Measurements from ENCODE around the gene HEATR5A. TPM values are rescaled to one million over a fixed set of nuclear protein-coding genes. Genes with fewer than 3 reads are reported as not detected.

Gene HEATR5A
- total and polyA plus RNA-seq, 9 of the 15 experiments (the other 6 are each of a cell fraction or from before 2014, with no cell fraction given) = 8.0 to 50.9 (median 23.0) TPM

- no peak for TF ChIP-seq CTCFL (IDR thresholded peaks at IDR 0.05; ENCODE audit: borderline replicate concordance, insufficient read depth, low read depth, low read length, poor library complexity, severe bottlenecking)
- TF ChIP-seq SMAD1 (IDR thresholded peaks at IDR 0.05; ENCODE audit: low read depth, low read length, partially characterized antibody) = peak; percentile 3
- TF ChIP-seq PHTF2 (CRISPR knock-in tag; IDR thresholded peaks at IDR 0.05) = no peak
- TF ChIP-seq SMARCB1 (IDR thresholded peaks at IDR 0.05; ENCODE audit: insufficient read length, low read depth) = no peak
- no peak for TF ChIP-seq UBTF (IDR thresholded peaks at IDR 0.05; ENCODE audit: borderline replicate concordance in 1 of 2, low read depth in 2 of 2, low read length in 2 of 2)
- no peak for TF ChIP-seq CBFA2T3 (IDR thresholded peaks at IDR 0.05)
- peak; percentile 81 for TF ChIP-seq ZFX (CRISPR knock-in tag; IDR thresholded peaks at IDR 0.05)
- TF ChIP-seq ARHGAP35 (IDR thresholded peaks at IDR 0.05; ENCODE audit: partially characterized antibody) = no peak
- no peak for TF ChIP-seq COPS2 (conservative IDR thresholded peaks at IDR 0.05)
- TF ChIP-seq ESRRA (IDR thresholded peaks at IDR 0.05; ENCODE audit: borderline replicate concordance, low read depth) = peak; percentile 97
- TF ChIP-seq REST (IDR thresholded peaks at IDR 0.05; ENCODE audit: borderline replicate concordance) = peak; percentile 98
- TF ChIP-seq REST (CRISPR knock-in tag; IDR thresholded peaks at IDR 0.05; ENCODE audit: low read depth) = 0 out of 2 replicates have a peak, but pooled peaks have one; percentile 56
- no peak for TF ChIP-seq U2AF1 (optimal IDR thresholded peaks at IDR 0.05; ENCODE audit: low read depth, low read length)
Observed at GRCh38 chr14:31420319-31421111, at the start of gene HEATR5A (continued).
